C1 segment of cervical spinal cord (tissue), 14 donors: ENCODE results near the gene FBXO47.
"Not testable (repeated sequence)": the region's sequence is repeated elsewhere in the genome, so short reads cannot be mapped to it uniquely, and the experiment has no call there.

Experiments used
- DNase-seq, 14 donors: peaks; one replicate each; lab custom pipeline; 2025; lab: John Stamatoyannopoulos, UW

FBXO47 gene

DNA sequence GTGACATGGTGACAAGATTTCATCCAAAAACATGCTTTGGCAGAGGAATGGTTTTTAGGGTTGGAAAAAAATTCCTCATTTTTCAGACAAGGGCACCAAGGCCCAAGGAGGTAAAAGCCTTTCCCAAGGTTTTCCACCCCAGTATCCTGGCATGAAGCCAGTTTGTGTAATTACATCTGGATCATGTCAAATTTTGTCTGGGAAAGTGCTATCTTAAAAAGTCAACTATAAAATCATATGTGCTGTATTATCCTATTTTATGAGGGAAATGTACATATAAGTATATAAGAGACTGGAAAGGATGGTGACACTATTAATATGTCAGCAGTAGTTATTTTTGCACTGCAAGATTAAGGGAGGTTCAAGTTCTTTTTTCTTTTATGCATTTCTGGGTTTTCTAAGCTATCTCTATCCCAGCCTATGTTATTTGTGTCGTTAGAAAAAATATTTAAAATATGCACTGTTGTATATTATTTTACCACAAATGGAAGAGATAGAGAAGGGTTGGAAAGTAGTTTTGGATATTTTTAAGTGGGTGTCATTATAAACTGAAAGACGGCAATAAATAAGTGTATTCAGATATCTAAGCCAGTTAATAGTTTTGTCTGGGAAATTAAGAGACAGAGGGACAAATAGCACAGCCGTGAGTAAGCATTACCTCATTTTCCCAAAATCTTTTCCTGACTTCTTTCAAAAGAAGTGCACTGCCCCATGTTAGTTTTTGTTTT, 13.5 kb upstream of the FBXO47 start:
- DNase-seq, result no peak

GRCh38 chr17:38978180-38978579, 11.0 kb upstream of the FBXO47 start:
- no peak for DNase-seq

GRCh38 chr17:38976187-38976551, 9.0 kb upstream of the FBXO47 start:
- DNase-seq, result not testable (repeated sequence)

DNA sequence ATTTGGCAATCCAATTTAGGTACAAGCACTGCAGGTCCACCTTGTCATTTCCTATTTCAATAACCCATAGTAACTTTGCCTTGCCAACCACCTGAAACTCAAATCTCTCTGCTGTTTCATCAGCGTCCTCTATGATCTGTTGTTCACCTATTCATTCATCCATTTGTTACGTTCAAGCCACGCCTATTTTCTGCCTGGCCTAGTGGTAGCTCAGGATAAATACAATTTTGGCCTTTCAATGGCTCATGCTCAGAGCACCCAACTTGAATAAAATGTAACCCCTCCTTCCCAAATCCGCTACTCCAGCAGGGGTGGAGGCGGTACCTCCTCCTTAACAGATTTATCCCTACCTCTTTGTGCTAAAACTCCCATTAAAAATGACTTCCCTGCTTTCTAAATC, 3.6 kb upstream of the FBXO47 start:
- DNase-seq, result no peak

- DNase-seq, result no peak
Measured at GRCh38 chr17:38970128-38970527, 2.9 kb upstream of the FBXO47 start.

DNA sequence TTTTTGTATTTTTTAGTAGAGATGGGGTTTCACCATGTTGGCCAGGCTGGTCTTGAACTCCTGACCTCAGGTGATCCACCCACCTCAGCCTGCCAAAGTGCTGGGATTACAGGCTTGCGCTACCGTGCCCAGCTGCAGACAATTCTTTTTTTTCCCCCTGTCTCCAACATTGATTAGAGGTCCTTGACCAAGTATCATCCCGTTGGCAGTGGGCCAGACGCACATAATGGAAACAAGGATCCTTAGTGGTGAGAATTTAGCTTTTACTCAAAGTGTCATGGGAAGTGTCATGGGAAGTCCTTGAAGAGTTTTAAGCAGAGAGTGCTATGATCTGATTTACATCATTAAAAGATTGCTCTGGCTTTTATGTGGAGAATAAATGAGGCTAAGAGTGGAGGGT, 2.1 kb upstream of the FBXO47 start:
- DNase-seq, result no peak

DNA sequence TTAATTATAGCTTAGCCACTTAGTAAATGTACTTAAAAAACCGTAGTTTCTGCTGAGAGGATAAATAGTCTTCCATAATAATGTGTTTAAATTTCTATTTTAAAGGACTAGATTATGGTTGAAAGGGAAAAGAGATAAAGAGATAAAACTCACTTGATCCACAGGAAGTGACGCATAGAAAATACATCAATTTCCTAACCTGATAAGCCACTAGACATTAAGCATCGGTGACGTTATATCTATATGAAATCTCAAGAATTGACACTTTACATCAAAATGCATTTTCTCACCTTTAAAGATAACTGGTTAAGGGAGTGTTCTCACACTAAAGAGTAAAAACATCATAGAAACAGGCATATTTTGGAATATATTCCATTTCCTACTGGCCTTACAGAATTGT, 5.8 kb downstream of the FBXO47 start:
- DNase-seq, result no peak

- no peak for DNase-seq
Measured at GRCh38 chr17:38960402-38960801, 6.8 kb downstream of the FBXO47 start.

- DNase-seq, result no peak
Measured at GRCh38 chr17:38959508-38959907, 7.7 kb downstream of the FBXO47 start.

GRCh38 chr17:38958756-38959155, 8.4 kb downstream of the FBXO47 start:
- DNase-seq, result no peak

DNA sequence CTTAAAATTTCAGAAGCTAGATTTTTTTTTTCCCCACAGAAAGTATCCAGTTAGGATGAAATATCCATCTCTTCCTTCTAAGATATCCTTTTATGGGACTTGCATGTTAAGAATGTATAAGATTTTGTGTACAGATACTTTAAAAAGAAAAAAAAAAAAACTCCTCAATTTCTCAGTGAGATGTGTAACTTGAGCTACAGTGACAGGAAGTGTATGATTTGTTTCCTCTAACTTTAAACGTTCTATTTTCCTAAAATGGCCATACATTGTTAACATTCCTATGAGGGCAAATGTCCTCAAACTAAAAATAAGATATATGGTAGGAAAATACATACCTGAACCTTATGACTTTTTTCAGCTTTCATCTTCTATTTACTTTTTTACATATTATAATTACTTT, 8.9 kb downstream of the FBXO47 start:
- no peak for DNase-seq

DNA sequence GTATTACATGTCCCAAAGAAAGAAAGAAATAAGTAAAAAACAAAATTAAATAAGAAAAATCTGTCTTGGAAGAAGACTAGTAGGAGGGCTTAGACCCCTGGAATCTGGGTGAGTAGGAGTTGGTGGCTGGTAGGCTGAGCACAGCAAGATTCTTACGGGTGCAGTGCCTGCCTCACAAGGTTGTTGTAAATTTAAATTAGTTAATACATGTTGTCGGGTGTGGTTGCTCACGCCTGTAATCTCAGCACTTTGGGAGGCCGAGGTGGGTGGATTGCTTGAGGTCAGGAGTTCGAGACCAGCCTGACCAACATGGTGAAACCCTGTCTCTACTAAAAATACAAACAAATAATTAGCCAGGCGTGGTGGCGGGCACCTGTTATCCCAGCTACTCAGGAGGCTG, 13.4 kb downstream of the FBXO47 start:
- not testable (repeated sequence) for DNase-seq

GRCh38 chr17:38947189-38947588, 20.0 kb downstream of the FBXO47 start:
- no peak for DNase-seq

GRCh38 chr17:38943607-38944006, 23.6 kb downstream of the FBXO47 start:
- no peak for DNase-seq

DNA sequence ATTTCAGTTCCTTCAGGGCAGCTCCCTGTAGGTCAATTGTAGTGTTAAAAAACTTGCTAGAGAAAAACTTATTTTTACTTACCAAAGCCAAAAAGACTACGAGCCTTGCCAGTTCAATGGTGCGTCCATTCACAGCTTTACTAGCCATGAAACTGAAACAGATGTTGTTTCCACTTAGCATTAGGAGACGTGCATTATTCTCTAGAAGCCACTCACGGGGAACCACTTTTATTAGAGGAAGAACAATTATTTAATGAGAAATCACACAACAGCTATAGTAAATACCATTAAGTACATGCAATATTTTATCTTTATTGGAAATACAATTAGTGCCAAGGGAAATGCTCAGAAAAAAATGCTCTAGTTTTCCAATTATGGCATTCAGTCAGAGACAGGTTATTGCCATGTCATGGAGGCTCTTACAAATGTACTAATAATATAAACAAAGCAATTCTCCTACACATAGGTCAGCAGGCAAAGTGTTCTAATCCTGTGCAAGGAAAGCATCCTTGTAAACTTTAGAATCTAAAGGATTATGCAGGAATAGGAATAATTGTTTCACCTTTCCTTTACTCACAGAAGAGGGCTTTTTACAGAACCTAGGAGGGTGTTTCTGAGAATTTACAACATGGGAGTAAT, 24.4 kb downstream of the FBXO47 start:
- DNase-seq, result no peak

GRCh38 chr17:38940404-38940803, 26.8 kb downstream of the FBXO47 start:
- DNase-seq, result no peak

GRCh38 chr17:38939987-38940386, 27.2 kb downstream of the FBXO47 start:
- no peak for DNase-seq

DNA sequence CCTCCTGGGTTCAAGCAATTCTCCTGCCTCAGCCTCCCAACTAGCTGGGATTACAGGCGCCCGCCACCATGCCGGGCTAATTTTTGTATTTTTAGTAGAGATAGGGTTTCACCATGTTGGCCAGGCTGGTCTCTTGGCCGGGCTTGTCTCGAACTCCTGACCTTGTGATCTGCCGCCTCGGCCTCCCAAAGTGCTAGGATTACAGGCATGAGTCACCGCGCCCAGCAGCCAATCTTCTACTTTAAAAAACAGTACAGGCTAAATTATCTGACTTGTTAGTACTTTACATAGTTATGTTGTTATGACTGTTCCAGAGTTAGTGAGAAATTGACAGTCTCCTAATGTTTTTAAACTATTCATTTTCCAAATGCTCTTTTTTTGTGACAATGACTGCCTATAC, 33.2 kb downstream of the FBXO47 start:
- not testable (repeated sequence) for DNase-seq

GRCh38 chr17:38930782-38931181, 36.4 kb downstream of the FBXO47 start:
- DNase-seq, result not testable (repeated sequence)

GRCh38 chr17:38926293-38927070, 40.7 kb downstream of the FBXO47 start:
- peak in 1 of 14 donors; percentile 30 for DNase-seq

DNA sequence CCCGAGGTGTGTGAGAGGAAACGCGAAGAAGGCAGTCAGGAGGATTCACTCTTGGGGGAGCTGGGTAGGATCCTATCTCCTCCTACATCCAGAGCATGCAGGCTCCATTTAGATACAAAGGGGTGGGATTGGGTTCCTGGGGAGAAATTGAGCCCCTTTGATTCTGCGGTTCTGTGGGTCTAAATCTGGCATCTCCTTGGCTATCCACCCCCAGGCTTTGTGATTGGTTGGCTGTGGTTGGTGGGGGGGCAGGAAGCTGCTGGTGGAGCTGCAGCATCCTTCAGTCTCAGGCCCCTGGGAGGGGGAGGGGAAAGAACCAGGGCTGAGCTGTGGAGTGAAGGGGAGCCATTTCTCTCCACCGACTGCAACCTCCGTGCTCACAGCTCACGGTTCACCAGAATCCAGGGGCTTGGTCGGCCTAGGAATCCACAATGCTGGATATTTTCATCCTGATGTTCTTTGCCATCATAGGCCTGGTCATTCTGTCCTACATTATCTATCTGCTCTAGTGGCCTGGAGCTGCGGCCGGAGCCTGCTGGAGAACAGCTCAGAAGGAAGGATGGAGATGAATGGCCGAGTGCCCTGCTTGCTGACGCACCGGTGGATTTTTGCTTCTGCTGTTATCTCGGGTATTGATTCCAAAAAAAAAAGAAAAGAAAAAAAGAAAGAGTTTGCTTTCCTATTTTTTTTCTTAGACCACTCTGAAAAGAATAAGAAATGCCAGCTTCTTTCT, 41.8 kb downstream of the FBXO47 start, which contains the start of gene LASP1NB:
Gene LASP1NB (plus strand): TSS at position 352 of the 733 bp plus-strand sequence.
- peak in 12 of 14 donors; percentile 45 to 94 (median 58) for DNase-seq
